Gastrocnemius medialis (tissue), 4 donors: Measurements from ENCODE around the gene ST7L. TPM values are rescaled to one million over a fixed set of nuclear protein-coding genes. Genes with fewer than 3 reads are reported as not detected.

Source experiments
- ATAC-seq, 2 donors: fragments of 150-250 bp; one replicate each; pipeline ENCODE4 v1.9.1; 2016
- DNase-seq, 2 donors: peaks; one replicate each; pipeline ENCODE4 v3.0.0-alpha.2; 2019
- H3K27ac ChIP-seq, 4 donors: fragments of 200-600 bp; sonication (generic); 1 replicate in 1 of 4; 2 replicates in 3 of 4; pipeline ENCODE4 v1.5.1; 2016 to 2018; ENCODE audit warnings: mild to moderate bottlenecking in 2 of 4, moderate library complexity in 1 of 4
- H3K27me3 ChIP-seq, 3 donors: fragments of 200-600 bp; sonication (generic) in 2 of 3; 1 replicate in 1 of 3; 2 replicates in 2 of 3; pipeline versions ENCODE4 v1.5.1 to v1.6.0; 2016 to 2019; ENCODE audit warnings: mild to moderate bottlenecking in 1 of 3, moderate library complexity in 1 of 3
- H3K36me3 ChIP-seq, 2 donors: fragments of 200-600 bp; sonication (generic) in 1 of 2; one replicate each; pipeline ENCODE4 v1.5.1; 2017 to 2018
- H3K4me1 ChIP-seq, 2 donors: fragments of 200-600 bp; sonication (generic) in 1 of 2; one replicate each; pipeline ENCODE4 v1.5.1; 2016 to 2017; ENCODE audit warnings: mild to moderate bottlenecking in 2 of 2
- H3K4me3 ChIP-seq, 4 donors: fragments of 200-600 bp; sonication (generic) in 3 of 4; 1 replicate in 1 of 4; 2 replicates in 3 of 4; pipeline ENCODE4 v1.5.1; 2016 to 2019; ENCODE audit warnings: mild to moderate bottlenecking in 2 of 4
- H3K9me3 ChIP-seq, 3 donors: fragments of 200-600 bp; sonication (generic) in 2 of 3; 1 replicate in 1 of 3; 2 replicates in 2 of 3; pipeline ENCODE4 v1.5.1; 2016 to 2019
- CTCF ChIP-seq, 5 experiments: fragments of 450-650 bp in 3 of 5; fragments of 200-600 bp in 2 of 5; sonication (generic) in 2 of 5; IDR thresholded peaks in 4 of 5; conservative IDR thresholded peaks in 1 of 5; 1 replicate in 4 of 5; 2 replicates in 1 of 5; pipeline ENCODE4 v1.5.1; 2016 to 2019; ENCODE audit warnings: antibody characterized with exemption in 5 of 5, mild to moderate bottlenecking in 3 of 5, moderate library complexity in 3 of 5
- POLR2A ChIP-seq, 2 donors: fragments of 450-650 bp; IDR thresholded peaks; one replicate each; pipeline ENCODE4 v1.6.1; 2017; ENCODE audit warnings: antibody characterized with exemption in 2 of 2, mild to moderate bottlenecking in 2 of 2, moderate library complexity in 2 of 2
- in situ Hi-C, 4 donors: fragments of 200-750 bp; cut with MboI; loops; one replicate each; pipeline versions ENCODE4 v1.15.0 to v1.8.0; 2017; ENCODE audit warnings: low sequenced_read_pairs in 4 of 4
- intact Hi-C: fragments of 100-400 bp; cut with DNase I; formaldehyde crosslinking; loops from one replicate; pipeline ENCODE4 v1.15.1; 2023; ENCODE audit warnings: low total_unique reads
- total RNA-seq, 4 donors: library from RNA; depleted of rRNA; stranded (reverse); fragments of >200 nt; gene quantifications; one replicate each; pipeline versions ENCODE4 v1.1.0 to v1.2.3, GENCODE V29; 2016

The ST7L gene
- total RNA-seq, 4 donors from 2014 or later, result 9.6 to 16.7 (median 15.0) TPM

GRCh38 chr1:112507336-112507735 lies 111.6 kb downstream of the ST7L start:
- ATAC-seq (no peak), DNase-seq (no peak)
- intact Hi-C loops, result no loop called here
- TF ChIP-seq POLR2A (IDR thresholded peaks at IDR 0.05) (no peak), CTCF (IDR thresholded peaks at IDR 0.05 in 4 of 5, conservative IDR thresholded peaks at IDR 0.05 in 1 of 5) (no peak)
- no peak overlapping the region for H3K27ac ChIP-seq
- no peak overlapping the region for H3K4me3 ChIP-seq
- in situ Hi-C loops, result no loop called here
- H3K36me3 ChIP-seq, result no peaks in the 10 kb centered on the region
- H3K9me3 ChIP-seq, result no peaks in the 10 kb centered on the region
- peaks cover 2 to 12% of the 10 kb centered on the region in 2 donors for H3K4me1 ChIP-seq
- peaks cover 33 to 49% (median 45%) of the 10 kb centered on the region in 3 donors for H3K27me3 ChIP-seq

- Histone ChIP-seq H3K27me3 (peaks cover 33 to 49% (median 45%) of the 10 kb centered on the region in 3 donors), H3K27ac (no peak overlapping the region), H3K36me3 (no peaks in the 10 kb centered on the region), H3K4me3 (no peak overlapping the region), H3K9me3 (no peaks in the 10 kb centered on the region), H3K4me1 (peaks cover 4 to 17% of the 10 kb centered on the region in 2 donors)
- intact Hi-C loops (no loop called here), in situ Hi-C loops (no loop called here)
- TF ChIP-seq POLR2A (IDR thresholded peaks at IDR 0.05) (no peak), CTCF (IDR thresholded peaks at IDR 0.05 in 4 of 5, conservative IDR thresholded peaks at IDR 0.05 in 1 of 5) (no peak)
- no peak for ATAC-seq
- no peak for DNase-seq
Measured at GRCh38 chr1:112506731-112507130, 112.2 kb downstream of the ST7L start.

DNA sequence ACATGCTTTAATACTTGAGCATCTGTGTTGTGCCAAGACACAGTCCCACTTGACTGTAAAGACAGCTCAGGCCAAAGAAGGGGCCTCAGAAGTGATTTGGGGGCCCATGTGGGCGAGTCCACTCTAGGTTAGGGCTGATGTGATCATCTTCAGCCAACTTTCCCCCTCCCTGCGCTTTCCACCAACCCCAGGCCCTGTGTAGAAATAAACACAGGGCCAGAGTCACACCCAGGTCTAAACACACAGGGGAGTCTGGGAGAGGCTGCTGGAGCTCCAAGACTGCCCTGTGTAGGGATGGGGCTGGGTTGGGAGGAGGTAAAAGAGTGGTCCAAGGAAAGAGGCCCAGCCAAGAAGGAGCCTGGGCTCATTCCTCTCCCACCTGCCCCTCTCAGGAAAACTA lies 112.6 kb downstream of the ST7L start:
- in situ Hi-C loops (no loop called here), intact Hi-C loops (no loop called here)
- TF ChIP-seq CTCF (IDR thresholded peaks at IDR 0.05 in 4 of 5, conservative IDR thresholded peaks at IDR 0.05 in 1 of 5), result no peak
- no peak for TF ChIP-seq POLR2A (IDR thresholded peaks at IDR 0.05)
- ATAC-seq, result no peak
- Histone ChIP-seq H3K4me3 (no peak overlapping the region), H3K4me1 (peaks cover 4 to 17% of the 10 kb centered on the region in 2 donors), H3K27me3 (peaks cover 33 to 49% (median 45%) of the 10 kb centered on the region in 3 donors), H3K27ac (no peak overlapping the region), H3K9me3 (no peaks in the 10 kb centered on the region), H3K36me3 (no peaks in the 10 kb centered on the region)
- DNase-seq, result no peak

DNA sequence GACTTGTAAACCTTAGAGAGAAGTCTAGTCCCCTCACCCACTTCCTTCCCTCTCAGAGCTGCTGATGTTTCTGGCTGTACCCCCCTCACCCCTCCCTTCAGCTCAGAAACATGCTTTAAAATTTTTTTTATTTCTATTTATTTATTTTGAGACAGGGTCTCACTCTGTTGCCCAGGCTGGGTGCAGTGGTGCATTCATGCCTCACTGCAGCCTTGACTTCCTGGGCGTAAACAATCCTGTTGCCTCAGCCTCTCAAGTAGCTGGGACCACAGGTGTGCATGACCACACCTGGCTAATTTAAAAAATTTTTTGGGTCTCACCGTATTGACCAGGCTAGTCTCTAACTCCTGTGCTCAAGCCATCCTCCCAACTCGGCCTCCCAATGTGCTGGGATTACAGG lies 113.1 kb downstream of the ST7L start:
- no peak for DNase-seq
- in situ Hi-C loops (no loop called here), intact Hi-C loops (no loop called here)

More for the DNA sequence above, 113.1 kb downstream of the ST7L start:
- TF ChIP-seq POLR2A (IDR thresholded peaks at IDR 0.05) (no peak), CTCF (IDR thresholded peaks at IDR 0.05 in 4 of 5, conservative IDR thresholded peaks at IDR 0.05 in 1 of 5) (no peak)
- peaks cover 33 to 49% (median 45%) of the 10 kb centered on the region in 3 donors for H3K27me3 ChIP-seq
- H3K9me3 ChIP-seq, result no peaks in the 10 kb centered on the region
- H3K36me3 ChIP-seq, result no peaks in the 10 kb centered on the region
- no peak overlapping the region for H3K27ac ChIP-seq
- ATAC-seq, result no peak
- no peak overlapping the region for H3K4me3 ChIP-seq
- H3K4me1 ChIP-seq, result peaks cover 4 to 17% of the 10 kb centered on the region in 2 donors
